Measurements from ENCODE around the gene PIGL. TPM values are rescaled to one million over a fixed set of nuclear protein-coding genes. Genes with fewer than 3 reads are reported as not detected.

The PIGL gene
- 23.7 and 25.6 TPM in 2 replicates for total RNA-seq

GRCh38 chr17:16217002-16217635 is at the start of gene PIGL:
PIGL (plus strand) TSS chr17:16217210; CDS start chr17:16217227, 17 bp downstream.

GRCh38 chr17:16215273-16215964 is 1.6 kb upstream of the PIGL start, which contains the start of gene NCOR1:
NCOR1 (minus strand) TSS chr17:16215534; CDS start chr17:16194569, 20,965 bp downstream.

GRCh38 chr17:16353317-16354174 is 136.5 kb downstream of the PIGL start, which contains the start of gene CENPV:
CENPV (minus strand) TSS chr17:16353469; CDS start chr17:16353436, 33 bp downstream.

Small RNA genes lying within 50 kb of the gene (small RNA-seq; reads per million reads assigned to genes)
- gene MIR1288 = not detected

Other genes starting within 250 kb of the PIGL start
- gene ZSWIM7, start 217.5 kb upstream of the PIGL start, total RNA-seq = 8.1 and 14.9 TPM in 2 replicates
- gene TTC19, start 217.4 kb upstream of the PIGL start, total RNA-seq = 26.2 and 31.3 TPM in 2 replicates
- 97.9 and 118 TPM in 2 replicates for gene NCOR1, start 1.7 kb upstream of the PIGL start, total RNA-seq
- 2.8 and 5.2 TPM in 2 replicates for gene CENPV, start 136.3 kb downstream of the PIGL start, total RNA-seq
- 685 and 804 TPM in 2 replicates for gene UBB, start 163.9 kb downstream of the PIGL start, total RNA-seq
- gene TRPV2, start 198.4 kb downstream of the PIGL start, total RNA-seq = 63.8 and 64.4 TPM in 2 replicates